K562 (cell line): ENCODE measurements around the gene CEP120. TPM values are rescaled to one million over a fixed set of nuclear protein-coding genes. Genes with fewer than 3 reads are reported as not detected.

ENCODE experiments used
- POLR3G ChIP-seq: IDR thresholded peaks from 2 replicates; pipeline ENCODE4 v1.6.1; 2011; ENCODE audit not compliant: insufficient read length, insufficient replicate concordance; ENCODE audit errors: extremely low read depth
- RBM15 ChIP-seq: fragments of 200-400 bp; formaldehyde crosslinking; IDR thresholded peaks from 2 replicates; pipeline ENCODE4 v1.6.1; 2018; ENCODE audit warnings: mild to moderate bottlenecking, low read length, moderate library complexity; ENCODE audit not compliant: insufficient read depth
- TBP ChIP-seq: optimal IDR thresholded peaks from 2 replicates; pipeline ENCODE3; 2011; ENCODE audit warnings: low read depth, low read length, improper control_type of control experiment
- TCF3 ChIP-seq: sonication (generic); formaldehyde crosslinking; IDR thresholded peaks from 2 replicates; pipeline ENCODE4 v1.4.0; 2020; ENCODE audit warnings: mild to moderate bottlenecking, missing genetic modification reagents
- polyA plus RNA-seq, 8 experiments: library from polyadenylated mRNA; depleted of rRNA in 4 of 8; stranded (reverse) in 5 of 8; unstranded in 3 of 8; fragments of >200 nt; fragmentation: Nextera tagmentation in 2 of 8; fragmentation: Illumina TruSeq in 1 of 8; extraction: Ambion mirVana in 2 of 8; extraction: Trizol in 1 of 8; gene quantifications; 2 replicates each; pipeline versions ENCODE4 v1.2.1 to v1.2.3, GENCODE V29; 2011 to 2014; ENCODE audit warnings: inconsistent platforms in 1 of 8, missing spikeins in 1 of 8
- total RNA-seq, 7 experiments: library from RNA; depleted of rRNA in 6 of 7; stranded (reverse); fragments of >200 nt in 6 of 7; fragmentation: Illumina TruSeq in 2 of 7; extraction: Trizol in 2 of 7; gene quantifications; 2 replicates each; pipeline versions ENCODE4 v1.2.1 to v1.2.3, GENCODE V29; 2011 to 2021; ENCODE audit warnings: low replicate concordance in 1 of 7
- TF ChIP-seq, protein P1 (sequence below), 2 experiments: fragments of 450-650 bp; IDR thresholded peaks; 2 replicates each; pipeline ENCODE4 v1.6.1; 2018; ENCODE audit warnings: mild to moderate bottlenecking in 2 of 2, low read depth in 1 of 2; ENCODE audit not compliant: partially characterized antibody in 2 of 2
- TF ChIP-seq, protein P2 (sequence below): fragments of 250-450 bp; sonication (Bioruptor Pico); IDR thresholded peaks from 2 replicates; pipeline ENCODE4 v1.8.0; 2021; ENCODE audit warnings: borderline replicate concordance, mild to moderate bottlenecking, moderate library complexity; ENCODE audit not compliant: poor library complexity, severe bottlenecking
- TF ChIP-seq, protein P3 (sequence below): sonication (generic); formaldehyde crosslinking; IDR thresholded peaks from 2 replicates; pipeline ENCODE4 v1.8.1; 2023; ENCODE audit warnings: mild to moderate bottlenecking, missing genetic modification reagents
- TF ChIP-seq, protein P4 (sequence below): fragments of 250-450 bp; sonication (Bioruptor Pico); IDR thresholded peaks from 2 replicates; pipeline ENCODE4 v1.8.0; 2022; ENCODE audit warnings: inconsistent platforms

CEP120 gene
- total and polyA plus RNA-seq, 9 of the 15 experiments (the other 6 are each of a cell fraction or from before 2014, with no cell fraction given) = 3.3 to 24.9 (median 14.4) TPM

DNA sequence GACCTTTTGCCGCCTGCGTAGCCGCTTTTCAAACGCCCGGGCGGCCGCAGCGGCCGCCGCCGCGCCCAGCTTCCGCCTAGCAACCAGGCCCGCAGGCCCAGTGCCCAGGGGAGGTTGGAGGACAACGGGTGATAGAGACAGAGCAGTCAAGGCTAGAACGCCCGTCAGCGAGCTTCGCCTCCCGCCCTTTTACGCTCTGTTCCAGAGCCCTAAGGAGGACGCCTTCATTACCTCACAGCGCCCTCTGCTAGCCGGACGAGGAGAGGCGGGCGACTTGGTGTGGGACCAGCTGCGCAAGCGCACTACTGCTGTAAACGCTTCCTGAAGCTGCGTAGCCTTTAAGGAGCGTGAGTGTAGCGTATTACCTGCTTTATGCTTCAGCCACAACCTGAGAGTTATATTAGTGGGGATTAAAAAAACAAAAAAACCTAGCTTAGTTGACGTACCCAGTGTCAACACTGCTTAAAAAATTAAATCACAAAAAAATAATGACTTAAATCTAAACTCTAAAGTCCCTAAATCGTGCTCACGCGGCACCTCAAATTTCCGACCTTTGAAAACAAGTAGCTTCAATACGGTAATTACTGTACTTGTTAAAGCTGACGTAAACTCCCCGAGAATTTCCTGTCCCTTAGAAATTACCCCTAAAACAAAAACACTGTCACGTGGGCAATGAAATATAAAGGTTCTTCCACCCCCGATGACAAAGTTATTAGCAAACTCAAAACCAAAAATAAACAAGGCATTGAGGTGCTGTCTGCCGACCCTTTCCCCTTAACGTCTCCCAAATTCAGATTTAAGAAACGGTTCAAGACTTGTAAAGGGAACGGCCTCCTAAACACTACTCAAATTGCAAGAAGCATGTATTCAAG is at the start of gene CEP120 (continued):
- TF ChIP-seq, protein P1, sequence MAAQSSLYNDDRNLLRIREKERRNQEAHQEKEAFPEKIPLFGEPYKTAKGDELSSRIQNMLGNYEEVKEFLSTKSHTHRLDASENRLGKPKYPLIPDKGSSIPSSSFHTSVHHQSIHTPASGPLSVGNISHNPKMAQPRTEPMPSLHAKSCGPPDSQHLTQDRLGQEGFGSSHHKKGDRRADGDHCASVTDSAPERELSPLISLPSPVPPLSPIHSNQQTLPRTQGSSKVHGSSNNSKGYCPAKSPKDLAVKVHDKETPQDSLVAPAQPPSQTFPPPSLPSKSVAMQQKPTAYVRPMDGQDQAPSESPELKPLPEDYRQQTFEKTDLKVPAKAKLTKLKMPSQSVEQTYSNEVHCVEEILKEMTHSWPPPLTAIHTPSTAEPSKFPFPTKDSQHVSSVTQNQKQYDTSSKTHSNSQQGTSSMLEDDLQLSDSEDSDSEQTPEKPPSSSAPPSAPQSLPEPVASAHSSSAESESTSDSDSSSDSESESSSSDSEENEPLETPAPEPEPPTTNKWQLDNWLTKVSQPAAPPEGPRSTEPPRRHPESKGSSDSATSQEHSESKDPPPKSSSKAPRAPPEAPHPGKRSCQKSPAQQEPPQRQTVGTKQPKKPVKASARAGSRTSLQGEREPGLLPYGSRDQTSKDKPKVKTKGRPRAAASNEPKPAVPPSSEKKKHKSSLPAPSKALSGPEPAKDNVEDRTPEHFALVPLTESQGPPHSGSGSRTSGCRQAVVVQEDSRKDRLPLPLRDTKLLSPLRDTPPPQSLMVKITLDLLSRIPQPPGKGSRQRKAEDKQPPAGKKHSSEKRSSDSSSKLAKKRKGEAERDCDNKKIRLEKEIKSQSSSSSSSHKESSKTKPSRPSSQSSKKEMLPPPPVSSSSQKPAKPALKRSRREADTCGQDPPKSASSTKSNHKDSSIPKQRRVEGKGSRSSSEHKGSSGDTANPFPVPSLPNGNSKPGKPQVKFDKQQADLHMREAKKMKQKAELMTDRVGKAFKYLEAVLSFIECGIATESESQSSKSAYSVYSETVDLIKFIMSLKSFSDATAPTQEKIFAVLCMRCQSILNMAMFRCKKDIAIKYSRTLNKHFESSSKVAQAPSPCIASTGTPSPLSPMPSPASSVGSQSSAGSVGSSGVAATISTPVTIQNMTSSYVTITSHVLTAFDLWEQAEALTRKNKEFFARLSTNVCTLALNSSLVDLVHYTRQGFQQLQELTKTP (IDR thresholded peaks at IDR 0.05; ENCODE audit: low read depth in 1 of 2, partially characterized antibody in 2 of 2) = peak in 1 of 2 experiments; percentile 76
- TF ChIP-seq TBP (peak; percentile 92), RBM15 (no peak), POLR3G (no peak), TCF3 (CRISPR knock-in tag) (peak; percentile 28; the same call in 1 of the 2 replicates)
- TF ChIP-seq, protein P2, sequence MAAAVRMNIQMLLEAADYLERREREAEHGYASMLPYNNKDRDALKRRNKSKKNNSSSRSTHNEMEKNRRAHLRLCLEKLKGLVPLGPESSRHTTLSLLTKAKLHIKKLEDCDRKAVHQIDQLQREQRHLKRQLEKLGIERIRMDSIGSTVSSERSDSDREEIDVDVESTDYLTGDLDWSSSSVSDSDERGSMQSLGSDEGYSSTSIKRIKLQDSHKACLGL (CRISPR knock-in tag) = no peak
- TF ChIP-seq, protein P3, sequence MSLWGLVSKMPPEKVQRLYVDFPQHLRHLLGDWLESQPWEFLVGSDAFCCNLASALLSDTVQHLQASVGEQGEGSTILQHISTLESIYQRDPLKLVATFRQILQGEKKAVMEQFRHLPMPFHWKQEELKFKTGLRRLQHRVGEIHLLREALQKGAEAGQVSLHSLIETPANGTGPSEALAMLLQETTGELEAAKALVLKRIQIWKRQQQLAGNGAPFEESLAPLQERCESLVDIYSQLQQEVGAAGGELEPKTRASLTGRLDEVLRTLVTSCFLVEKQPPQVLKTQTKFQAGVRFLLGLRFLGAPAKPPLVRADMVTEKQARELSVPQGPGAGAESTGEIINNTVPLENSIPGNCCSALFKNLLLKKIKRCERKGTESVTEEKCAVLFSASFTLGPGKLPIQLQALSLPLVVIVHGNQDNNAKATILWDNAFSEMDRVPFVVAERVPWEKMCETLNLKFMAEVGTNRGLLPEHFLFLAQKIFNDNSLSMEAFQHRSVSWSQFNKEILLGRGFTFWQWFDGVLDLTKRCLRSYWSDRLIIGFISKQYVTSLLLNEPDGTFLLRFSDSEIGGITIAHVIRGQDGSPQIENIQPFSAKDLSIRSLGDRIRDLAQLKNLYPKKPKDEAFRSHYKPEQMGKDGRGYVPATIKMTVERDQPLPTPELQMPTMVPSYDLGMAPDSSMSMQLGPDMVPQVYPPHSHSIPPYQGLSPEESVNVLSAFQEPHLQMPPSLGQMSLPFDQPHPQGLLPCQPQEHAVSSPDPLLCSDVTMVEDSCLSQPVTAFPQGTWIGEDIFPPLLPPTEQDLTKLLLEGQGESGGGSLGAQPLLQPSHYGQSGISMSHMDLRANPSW (CRISPR knock-in tag) = no peak
- TF ChIP-seq, protein P4, sequence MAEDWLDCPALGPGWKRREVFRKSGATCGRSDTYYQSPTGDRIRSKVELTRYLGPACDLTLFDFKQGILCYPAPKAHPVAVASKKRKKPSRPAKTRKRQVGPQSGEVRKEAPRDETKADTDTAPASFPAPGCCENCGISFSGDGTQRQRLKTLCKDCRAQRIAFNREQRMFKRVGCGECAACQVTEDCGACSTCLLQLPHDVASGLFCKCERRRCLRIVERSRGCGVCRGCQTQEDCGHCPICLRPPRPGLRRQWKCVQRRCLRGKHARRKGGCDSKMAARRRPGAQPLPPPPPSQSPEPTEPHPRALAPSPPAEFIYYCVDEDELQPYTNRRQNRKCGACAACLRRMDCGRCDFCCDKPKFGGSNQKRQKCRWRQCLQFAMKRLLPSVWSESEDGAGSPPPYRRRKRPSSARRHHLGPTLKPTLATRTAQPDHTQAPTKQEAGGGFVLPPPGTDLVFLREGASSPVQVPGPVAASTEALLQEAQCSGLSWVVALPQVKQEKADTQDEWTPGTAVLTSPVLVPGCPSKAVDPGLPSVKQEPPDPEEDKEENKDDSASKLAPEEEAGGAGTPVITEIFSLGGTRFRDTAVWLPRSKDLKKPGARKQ = no peak
